GM11168 (cell line): ENCODE results near the gene TMEM225B.
"Not testable (repeated sequence)": the region's sequence is repeated elsewhere in the genome, so short reads cannot be mapped to it uniquely, and the experiment has no call there.

Experiments
- in situ Hi-C: fragments of 300-500 bp; cut with MboI; formaldehyde crosslinking; loops from one replicate; pipeline ENCODE4 v1.12.0; 2022; ENCODE audit warnings: low sequenced_read_pairs; ENCODE audit not compliant: unreplicated experiment

Gene TMEM225B

GRCh38 chr7:99597762-99598501 lies at the start of gene TMEM225B:
Gene TMEM225B, plus strand, starts transcription at chr7:99598267. Its CDS starts 6,122 bp downstream, at chr7:99604389.
- in situ Hi-C loops = no loop called here

- in situ Hi-C loops = not testable (repeated sequence)
Measured at GRCh38 chr7:99549545-99549944, 48.5 kb upstream of the TMEM225B start.

GRCh38 chr7:99551334-99551733 lies 46.7 kb upstream of the TMEM225B start:
- in situ Hi-C loops = no loop called here

- in situ Hi-C loops = no loop called here
Measured at GRCh38 chr7:99551767-99552463, 46.2 kb upstream of the TMEM225B start, which contains the start of gene FAM200A. Gene FAM200A, minus strand, starts transcription at chr7:99552114. Its CDS starts 3,707 bp downstream, at chr7:99548407.

GRCh38 chr7:99553039-99553438 lies 45.0 kb upstream of the TMEM225B start:
- in situ Hi-C loops = no loop called here

GRCh38 chr7:99554939-99555338 lies 43.1 kb upstream of the TMEM225B start:
- in situ Hi-C loops = no loop called here

GRCh38 chr7:99557196-99557607 lies 40.9 kb upstream of the TMEM225B start:
- in situ Hi-C loops = no loop called here

GRCh38 chr7:99557940-99558305 lies 40.1 kb upstream of the TMEM225B start:
- in situ Hi-C loops = no loop called here

- in situ Hi-C loops = no loop called here
Measured at GRCh38 chr7:99558306-99559174, 39.5 kb upstream of the TMEM225B start, which contains the start of gene ZNF655. Gene ZNF655, plus strand, starts transcription at chr7:99558642. Its CDS starts 1,918 bp downstream, at chr7:99560560.

- in situ Hi-C loops = no loop called here
Measured at GRCh38 chr7:99559175-99559915, 38.7 kb upstream of the TMEM225B start.

GRCh38 chr7:99560834-99561736 lies 37.0 kb upstream of the TMEM225B start:
- in situ Hi-C loops = no loop called here

- in situ Hi-C loops = no loop called here
Measured at GRCh38 chr7:99561737-99562051, 36.4 kb upstream of the TMEM225B start.

GRCh38 chr7:99562114-99562784 lies 35.8 kb upstream of the TMEM225B start:
- in situ Hi-C loops = no loop called here

GRCh38 chr7:99562832-99563231 lies 35.2 kb upstream of the TMEM225B start:
- in situ Hi-C loops = no loop called here

GRCh38 chr7:99563650-99564049 lies 34.4 kb upstream of the TMEM225B start:
- in situ Hi-C loops = no loop called here

- in situ Hi-C loops = not testable (repeated sequence)
Measured at GRCh38 chr7:99568770-99569169, 29.3 kb upstream of the TMEM225B start.

- in situ Hi-C loops = no loop called here
Measured at GRCh38 chr7:99571768-99572167, 26.3 kb upstream of the TMEM225B start.

- in situ Hi-C loops = no loop called here
Measured at GRCh38 chr7:99573257-99573656, 24.8 kb upstream of the TMEM225B start.

- in situ Hi-C loops = no loop called here
Measured at GRCh38 chr7:99576251-99576650, 21.8 kb upstream of the TMEM225B start.
